Measurements from ENCODE around the gene FBN2. TPM values are rescaled to one million over a fixed set of nuclear protein-coding genes. Genes with fewer than 3 reads are reported as not detected.
A peak's percentile ranks its signal among the peaks of the same experiment; 100 is the strongest.

FBN2 gene
- total and polyA plus RNA-seq, 12 donors = 2.2 to 237 (median 21.6) TPM

DNA sequence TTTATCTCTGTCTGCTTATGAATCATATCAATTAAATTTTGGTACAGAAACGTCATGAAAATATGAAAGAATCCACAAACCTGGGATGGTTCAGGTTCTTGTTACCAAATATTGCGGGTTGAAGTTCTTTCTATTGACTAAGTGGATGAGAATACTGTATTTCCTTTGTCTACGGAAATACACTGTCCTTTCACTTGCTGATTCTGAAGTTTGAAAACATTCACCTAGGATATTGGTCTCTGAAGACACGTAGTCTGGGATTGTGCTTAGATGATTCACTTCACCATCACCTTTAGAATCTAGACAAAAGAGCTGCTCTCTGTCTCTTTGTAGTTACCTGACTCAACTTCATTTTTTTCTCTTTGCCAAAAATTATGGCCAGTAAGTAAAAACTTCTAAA is 222.4 kb downstream of the FBN2 start:
- H3K27me3 ChIP-seq = no peaks in the 10 kb centered on the region
- no peak overlapping the region for H3K27ac ChIP-seq
- H3K4me3 ChIP-seq = no peak overlapping the region
- H3K36me3 ChIP-seq (replicated peaks in 1 of 2) = no peaks in the 10 kb centered on the region
- no peaks in the 10 kb centered on the region for H3K9me3 ChIP-seq (replicated peaks in 1 of 3)
- 90 to 95% (median 90%) methylated on average over 4 of the region's 4 CpGs for WGBS, 4 donors
- DNase-seq = no peak
- no peak for TF ChIP-seq POLR2A (IDR thresholded peaks at IDR 0.05)
- H3K4me1 ChIP-seq (replicated peaks in 1 of 2) = no peaks in the 10 kb centered on the region
- intact Hi-C loops (cut with DNase I) = no loop called here

DNA sequence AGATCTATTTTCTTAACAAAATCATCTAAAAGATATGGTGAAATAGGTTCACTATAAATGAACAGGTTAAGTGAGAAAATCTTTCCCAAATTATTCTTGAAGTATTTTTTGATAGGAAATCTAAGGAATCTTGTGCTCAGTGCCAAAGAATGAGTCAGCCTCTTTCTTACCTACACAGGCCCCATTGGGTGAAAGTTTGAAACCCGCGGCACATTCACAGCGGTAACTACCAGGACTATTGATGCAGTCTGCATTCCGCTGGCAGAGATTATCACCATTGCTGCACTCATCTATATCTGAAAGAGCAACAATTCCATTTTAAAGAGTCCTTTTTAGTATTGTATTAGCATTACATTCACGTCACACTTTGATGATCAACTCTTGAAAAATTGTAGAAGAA is 232.7 kb downstream of the FBN2 start:
- H3K4me1 ChIP-seq (replicated peaks in 1 of 2) = no peaks in the 10 kb centered on the region
- H3K36me3 ChIP-seq (replicated peaks in 1 of 2) = no peaks in the 10 kb centered on the region
- no peaks in the 10 kb centered on the region for H3K27me3 ChIP-seq
- no peak overlapping the region for H3K27ac ChIP-seq
- TF ChIP-seq, protein P1, sequence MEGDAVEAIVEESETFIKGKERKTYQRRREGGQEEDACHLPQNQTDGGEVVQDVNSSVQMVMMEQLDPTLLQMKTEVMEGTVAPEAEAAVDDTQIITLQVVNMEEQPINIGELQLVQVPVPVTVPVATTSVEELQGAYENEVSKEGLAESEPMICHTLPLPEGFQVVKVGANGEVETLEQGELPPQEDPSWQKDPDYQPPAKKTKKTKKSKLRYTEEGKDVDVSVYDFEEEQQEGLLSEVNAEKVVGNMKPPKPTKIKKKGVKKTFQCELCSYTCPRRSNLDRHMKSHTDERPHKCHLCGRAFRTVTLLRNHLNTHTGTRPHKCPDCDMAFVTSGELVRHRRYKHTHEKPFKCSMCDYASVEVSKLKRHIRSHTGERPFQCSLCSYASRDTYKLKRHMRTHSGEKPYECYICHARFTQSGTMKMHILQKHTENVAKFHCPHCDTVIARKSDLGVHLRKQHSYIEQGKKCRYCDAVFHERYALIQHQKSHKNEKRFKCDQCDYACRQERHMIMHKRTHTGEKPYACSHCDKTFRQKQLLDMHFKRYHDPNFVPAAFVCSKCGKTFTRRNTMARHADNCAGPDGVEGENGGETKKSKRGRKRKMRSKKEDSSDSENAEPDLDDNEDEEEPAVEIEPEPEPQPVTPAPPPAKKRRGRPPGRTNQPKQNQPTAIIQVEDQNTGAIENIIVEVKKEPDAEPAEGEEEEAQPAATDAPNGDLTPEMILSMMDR (IDR thresholded peaks at IDR 0.05) = no peak
- no peak for TF ChIP-seq POLR2A (IDR thresholded peaks at IDR 0.05)
- intact Hi-C loops (cut with DNase I) = no loop called here
- DNase-seq = no peak
- H3K9me3 ChIP-seq (replicated peaks in 1 of 3) = no peaks in the 10 kb centered on the region
- 91 to 98% (median 97%) methylated on average over 5 of the region's 5 CpGs for WGBS, 4 donors
- no peak overlapping the region for H3K4me3 ChIP-seq

DNA sequence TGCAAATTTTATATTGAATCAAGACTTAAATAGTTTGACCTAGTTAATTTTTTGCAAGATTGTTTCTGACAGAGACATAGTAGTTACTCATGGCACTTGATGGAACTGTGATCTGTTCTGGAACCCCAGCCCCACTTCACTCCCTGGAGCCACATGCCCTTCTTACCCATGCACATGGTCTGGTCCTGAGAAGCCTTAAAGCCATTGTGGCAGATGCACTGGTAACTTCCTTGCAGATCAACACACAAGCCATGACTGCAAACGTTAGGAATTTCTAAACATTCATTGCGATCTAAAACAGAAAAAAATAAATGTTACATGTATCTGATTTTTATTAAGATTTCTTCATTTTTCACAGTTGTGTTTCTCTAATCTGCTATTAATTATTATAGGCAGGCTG is 233.3 kb downstream of the FBN2 start:
- H3K27ac ChIP-seq = no peak overlapping the region
- intact Hi-C loops (cut with DNase I) = no loop called here
- no peaks in the 10 kb centered on the region for H3K27me3 ChIP-seq
- WGBS, 4 donors = 78 to 87% (median 86%) methylated on average over 2 of the region's 2 CpGs
- H3K4me3 ChIP-seq = no peak overlapping the region
- H3K4me1 ChIP-seq (replicated peaks in 1 of 2) = no peaks in the 10 kb centered on the region
- DNase-seq = no peak
- no peaks in the 10 kb centered on the region for H3K36me3 ChIP-seq (replicated peaks in 1 of 2)
- TF ChIP-seq, protein P1 (IDR thresholded peaks at IDR 0.05) = no peak
- no peak for TF ChIP-seq POLR2A (IDR thresholded peaks at IDR 0.05)
- H3K9me3 ChIP-seq (replicated peaks in 1 of 3) = no peaks in the 10 kb centered on the region

DNA sequence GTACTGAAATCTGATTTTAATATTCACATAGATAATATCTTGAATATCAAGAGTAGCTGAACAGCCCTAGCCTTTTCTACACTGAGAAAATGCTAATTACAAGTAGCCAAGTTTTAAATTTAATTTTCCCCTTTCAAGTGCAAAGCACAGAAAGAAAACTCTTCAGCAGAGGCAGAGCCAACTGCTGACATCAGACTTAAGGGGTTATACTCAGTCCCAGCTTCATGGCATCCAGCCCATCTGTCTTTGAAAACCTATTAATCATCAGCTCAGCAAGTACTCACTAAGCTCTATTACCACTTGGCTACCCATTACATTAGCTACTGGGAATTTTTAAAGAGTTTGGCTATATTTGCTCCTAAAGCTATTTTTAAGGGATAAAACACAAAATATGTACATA is 234.0 kb downstream of the FBN2 start:
- no peaks in the 10 kb centered on the region for H3K36me3 ChIP-seq (replicated peaks in 1 of 2)
- no peak overlapping the region for H3K4me3 ChIP-seq
- no peak overlapping the region for H3K27ac ChIP-seq
- intact Hi-C loops (cut with DNase I) = no loop called here
- no peaks in the 10 kb centered on the region for H3K4me1 ChIP-seq (replicated peaks in 1 of 2)
- peak; percentile 39 to 65 (median 50) for DNase-seq
- H3K27me3 ChIP-seq = no peaks in the 10 kb centered on the region
- H3K9me3 ChIP-seq (replicated peaks in 1 of 3) = no peaks in the 10 kb centered on the region
- TF ChIP-seq, protein P1 (IDR thresholded peaks at IDR 0.05) = no peak
- no peak for TF ChIP-seq POLR2A (IDR thresholded peaks at IDR 0.05)

DNA sequence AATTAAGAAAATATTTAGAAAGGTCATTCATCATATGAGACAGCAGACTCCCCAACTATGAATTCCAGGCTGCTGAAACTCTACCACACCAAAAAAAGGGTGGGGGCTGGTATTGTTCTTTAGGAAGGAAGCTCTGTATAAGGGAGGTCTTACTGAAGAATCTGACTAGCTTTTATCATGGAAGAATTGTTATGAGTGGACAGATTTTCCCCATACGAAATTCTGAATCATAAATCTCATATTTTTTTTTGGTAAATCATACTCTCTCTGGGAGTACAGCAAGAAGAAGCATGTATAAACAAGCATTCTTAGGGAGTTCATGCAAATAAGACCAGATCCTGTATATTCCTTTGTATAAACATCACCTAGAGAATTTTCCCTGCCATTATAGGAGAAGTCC is 234.5 kb downstream of the FBN2 start:
- WGBS, 4 donors = 41 to 54% (median 50%) methylated on average over 1 of the region's 1 CpG
- no peak for TF ChIP-seq POLR2A (IDR thresholded peaks at IDR 0.05)
- TF ChIP-seq, protein P1 (IDR thresholded peaks at IDR 0.05) = no peak
- Histone ChIP-seq H3K36me3 (replicated peaks in 1 of 2) (no peaks in the 10 kb centered on the region), H3K4me3 (no peak overlapping the region), H3K9me3 (replicated peaks in 1 of 3) (no peaks in the 10 kb centered on the region), H3K27me3 (no peaks in the 10 kb centered on the region), H3K27ac (no peak overlapping the region), H3K4me1 (replicated peaks in 1 of 2) (no peaks in the 10 kb centered on the region)
- no peak for DNase-seq
- intact Hi-C loops (cut with DNase I) = no loop called here
